Measurements from ENCODE around the gene SFXN1. TPM values are rescaled to one million over a fixed set of nuclear protein-coding genes. Genes with fewer than 3 reads are reported as not detected.

The SFXN1 gene
- total RNA-seq, 1 donor from 2014 or later = 123 TPM

DNA sequence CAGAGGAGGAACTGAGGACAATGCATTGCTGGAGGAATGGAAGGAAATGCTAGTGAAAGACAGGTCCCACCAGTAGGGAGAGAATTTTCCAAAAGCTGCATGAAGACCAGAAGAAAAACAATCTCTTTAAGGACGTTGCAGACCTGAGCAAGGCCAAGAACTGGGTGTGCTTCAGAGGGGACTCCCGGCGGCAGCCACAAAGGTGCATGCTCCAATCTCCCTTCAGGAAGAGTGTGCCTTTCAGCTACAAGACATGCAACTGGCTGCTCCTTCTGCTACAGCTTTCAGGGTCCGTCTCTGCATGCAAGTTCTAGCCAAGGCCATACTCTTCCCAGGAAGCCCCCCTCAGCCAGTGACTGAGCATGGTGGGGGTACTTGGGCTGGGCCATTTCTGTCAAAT, 62.9 kb downstream of the SFXN1 start:
- TF ChIP-seq, protein P1, sequence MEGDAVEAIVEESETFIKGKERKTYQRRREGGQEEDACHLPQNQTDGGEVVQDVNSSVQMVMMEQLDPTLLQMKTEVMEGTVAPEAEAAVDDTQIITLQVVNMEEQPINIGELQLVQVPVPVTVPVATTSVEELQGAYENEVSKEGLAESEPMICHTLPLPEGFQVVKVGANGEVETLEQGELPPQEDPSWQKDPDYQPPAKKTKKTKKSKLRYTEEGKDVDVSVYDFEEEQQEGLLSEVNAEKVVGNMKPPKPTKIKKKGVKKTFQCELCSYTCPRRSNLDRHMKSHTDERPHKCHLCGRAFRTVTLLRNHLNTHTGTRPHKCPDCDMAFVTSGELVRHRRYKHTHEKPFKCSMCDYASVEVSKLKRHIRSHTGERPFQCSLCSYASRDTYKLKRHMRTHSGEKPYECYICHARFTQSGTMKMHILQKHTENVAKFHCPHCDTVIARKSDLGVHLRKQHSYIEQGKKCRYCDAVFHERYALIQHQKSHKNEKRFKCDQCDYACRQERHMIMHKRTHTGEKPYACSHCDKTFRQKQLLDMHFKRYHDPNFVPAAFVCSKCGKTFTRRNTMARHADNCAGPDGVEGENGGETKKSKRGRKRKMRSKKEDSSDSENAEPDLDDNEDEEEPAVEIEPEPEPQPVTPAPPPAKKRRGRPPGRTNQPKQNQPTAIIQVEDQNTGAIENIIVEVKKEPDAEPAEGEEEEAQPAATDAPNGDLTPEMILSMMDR (IDR thresholded peaks at IDR 0.05; ENCODE audit: insufficient read depth, low read length, severe bottlenecking) = no peak
- Histone ChIP-seq H3K4me3 (ENCODE audit: low read depth, low read length) (no peak overlapping the region), H3K36me3 (ENCODE audit: control insufficient read depth, insufficient read depth, low read length) (no peaks in the 10 kb centered on the region), H3K27me3 (ENCODE audit: control insufficient read depth, insufficient read depth, low read length) (no peaks in the 10 kb centered on the region)
- FAIRE-seq (no peak), DNase-seq (ENCODE audit: low read depth) (no peak)

DNA sequence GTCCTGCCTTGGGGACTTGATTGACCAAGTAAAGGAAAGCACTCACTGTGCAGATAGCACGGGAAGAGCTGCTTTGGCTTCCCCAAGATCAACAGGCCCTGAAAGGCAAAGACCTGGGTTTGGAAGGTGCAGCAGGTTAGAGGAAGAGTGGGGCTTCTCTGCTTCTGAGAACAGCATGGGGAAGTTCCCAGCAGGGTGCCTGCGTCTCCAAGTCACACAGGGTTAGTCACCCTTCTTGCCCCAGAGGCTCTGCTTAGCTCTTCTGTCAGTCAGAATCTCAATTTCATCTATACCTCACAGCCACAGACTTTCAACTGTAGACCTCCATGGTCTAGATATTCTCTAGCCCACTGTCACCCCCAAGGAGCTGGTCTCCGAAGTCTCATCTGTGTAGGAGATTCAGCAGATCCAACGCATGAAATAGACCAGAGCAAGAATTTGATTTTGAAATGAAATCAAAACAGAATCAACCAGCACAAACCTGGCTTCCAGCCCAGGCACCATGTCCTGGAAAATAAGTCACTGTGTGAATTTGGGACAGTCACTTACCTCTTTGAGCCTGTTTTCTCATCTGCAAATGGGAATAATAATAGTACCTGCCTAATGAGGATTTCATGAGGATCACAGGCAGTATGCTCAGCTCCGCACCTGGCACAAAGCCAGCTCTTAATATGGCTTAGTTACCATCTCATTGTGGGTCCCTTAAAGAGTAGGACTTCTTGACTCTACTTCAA, 64.0 kb downstream of the SFXN1 start:
- Histone ChIP-seq H3K4me3 (ENCODE audit: low read depth, low read length) (no peak overlapping the region), H3K36me3 (ENCODE audit: control insufficient read depth, insufficient read depth, low read length) (no peaks in the 10 kb centered on the region), H3K27me3 (ENCODE audit: control insufficient read depth, insufficient read depth, low read length) (no peaks in the 10 kb centered on the region)
- FAIRE-seq (no peak), DNase-seq (ENCODE audit: low read depth) (no peak)
- TF ChIP-seq, protein P1 (IDR thresholded peaks at IDR 0.05; ENCODE audit: insufficient read depth, low read length, severe bottlenecking) = no peak

DNA sequence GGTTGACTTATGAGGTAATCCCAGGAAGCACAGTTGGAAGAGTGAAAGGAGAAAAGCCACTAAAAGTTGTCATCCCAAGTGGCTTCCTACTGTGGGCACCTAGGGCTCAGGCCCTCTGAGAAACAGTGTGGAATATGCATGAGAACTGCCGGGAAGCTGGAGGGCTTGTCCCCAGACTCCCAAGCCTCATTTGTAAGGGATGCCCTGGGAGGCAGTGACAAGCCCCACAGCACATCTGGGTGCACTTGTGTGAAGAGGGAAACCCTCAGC, 64.5 kb downstream of the SFXN1 start:
- Histone ChIP-seq H3K4me3 (ENCODE audit: low read depth, low read length) (no peak overlapping the region), H3K36me3 (ENCODE audit: control insufficient read depth, insufficient read depth, low read length) (no peaks in the 10 kb centered on the region), H3K27me3 (ENCODE audit: control insufficient read depth, insufficient read depth, low read length) (no peaks in the 10 kb centered on the region)
- FAIRE-seq = no peak
- no peak for DNase-seq (ENCODE audit: low read depth)
- TF ChIP-seq, protein P1 (IDR thresholded peaks at IDR 0.05; ENCODE audit: insufficient read depth, low read length, severe bottlenecking) = no peak

DNA sequence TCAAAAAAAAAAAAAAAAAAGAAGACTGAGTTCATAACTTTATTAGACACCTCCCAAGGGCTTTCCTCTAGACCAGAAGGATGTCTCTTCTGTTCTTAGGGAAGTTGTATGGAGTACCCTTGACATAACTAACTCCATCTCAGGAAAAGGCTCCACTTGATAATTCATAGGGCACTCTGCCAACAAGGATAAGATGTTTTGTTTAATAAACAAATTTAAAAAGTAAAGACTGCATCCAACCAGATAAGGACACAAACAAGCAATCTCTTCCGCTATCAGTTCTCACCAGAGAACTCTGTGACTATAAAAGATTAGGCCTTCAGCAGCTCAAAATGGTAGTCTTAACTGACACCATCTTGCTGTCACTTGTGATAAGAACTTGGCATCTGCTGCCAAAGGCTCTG, 65.8 kb downstream of the SFXN1 start:
- DNase-seq (ENCODE audit: low read depth) (no peak), FAIRE-seq (no peak)
- Histone ChIP-seq H3K4me3 (ENCODE audit: low read depth, low read length) (no peak overlapping the region), H3K27me3 (ENCODE audit: control insufficient read depth, insufficient read depth, low read length) (no peaks in the 10 kb centered on the region), H3K36me3 (ENCODE audit: control insufficient read depth, insufficient read depth, low read length) (no peaks in the 10 kb centered on the region)
- TF ChIP-seq, protein P1 (IDR thresholded peaks at IDR 0.05; ENCODE audit: insufficient read depth, low read length, severe bottlenecking) = no peak

DNA sequence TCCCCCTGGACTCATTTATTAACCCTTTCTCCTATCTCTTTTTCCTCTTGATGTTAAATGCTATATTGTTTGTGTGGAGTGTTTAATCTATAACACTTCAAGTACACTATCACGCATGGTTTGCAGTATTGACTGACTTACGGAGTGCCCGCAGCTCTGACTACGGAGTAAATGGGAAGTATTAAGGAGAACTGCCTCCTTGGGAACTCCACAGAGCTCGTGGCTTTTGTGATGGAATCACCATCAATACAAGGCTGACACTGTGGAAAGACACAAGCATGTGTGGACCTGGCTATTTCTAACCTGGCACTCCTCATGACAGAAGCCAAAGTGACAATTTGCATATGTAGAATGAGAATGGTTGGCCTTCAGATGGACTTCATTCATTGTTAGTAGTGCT, 66.2 kb downstream of the SFXN1 start:
- Histone ChIP-seq H3K4me3 (ENCODE audit: low read depth, low read length) (no peak overlapping the region), H3K27me3 (ENCODE audit: control insufficient read depth, insufficient read depth, low read length) (no peaks in the 10 kb centered on the region), H3K36me3 (ENCODE audit: control insufficient read depth, insufficient read depth, low read length) (no peaks in the 10 kb centered on the region)
- TF ChIP-seq, protein P1 (IDR thresholded peaks at IDR 0.05; ENCODE audit: insufficient read depth, low read length, severe bottlenecking) = no peak
- DNase-seq (ENCODE audit: low read depth) (no peak), FAIRE-seq (no peak)

DNA sequence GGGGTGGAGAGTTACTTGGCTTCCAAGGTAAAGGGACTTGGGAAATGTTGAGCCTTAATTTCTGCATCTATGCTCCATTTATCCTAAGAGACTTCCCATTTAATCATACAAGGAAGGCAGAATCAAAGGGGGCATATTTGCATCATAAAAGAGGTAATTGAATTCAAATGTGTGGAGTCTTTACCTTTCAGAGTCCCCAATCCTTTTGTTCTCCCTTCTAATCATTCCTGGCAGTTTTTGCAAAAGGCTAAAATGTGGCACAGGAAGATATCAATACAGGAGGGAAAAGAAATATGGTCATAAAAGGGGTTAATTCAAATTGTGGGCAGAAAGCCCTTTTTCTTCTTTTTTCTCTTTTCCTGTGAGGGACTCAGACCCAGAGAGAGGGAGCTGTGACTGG, 69.5 kb downstream of the SFXN1 start:
- no peaks in the 10 kb centered on the region for H3K27me3 ChIP-seq (ENCODE audit: control insufficient read depth, insufficient read depth, low read length)
- TF ChIP-seq, protein P1 (IDR thresholded peaks at IDR 0.05; ENCODE audit: insufficient read depth, low read length, severe bottlenecking) = no peak
- no peak overlapping the region for H3K4me3 ChIP-seq (ENCODE audit: low read depth, low read length)
- no peak for DNase-seq (ENCODE audit: low read depth)
- no peak for FAIRE-seq
- H3K36me3 ChIP-seq (ENCODE audit: control insufficient read depth, insufficient read depth, low read length) = no peaks in the 10 kb centered on the region

All from bronchial epithelial cell (primary cell).